ENCODE measurements around the gene RACGAP1. TPM values are rescaled to one million over a fixed set of nuclear protein-coding genes. Genes with fewer than 3 reads are reported as not detected.
"Not testable (repeated sequence)": the region's sequence is repeated elsewhere in the genome, so short reads cannot be mapped to it uniquely, and the experiment has no call there.

RACGAP1 gene
- total RNA-seq, 1 donor from 2014 or later: 19.9 TPM

- DNase-seq: no peak
Measured at GRCh38 chr12:50026691-50027090, 1.4 kb upstream of the RACGAP1 start.

GRCh38 chr12:50024805-50025186 lies 498 bp downstream of the RACGAP1 start:
- peak; percentile 23 for DNase-seq

- no peak for DNase-seq
Measured at GRCh38 chr12:50024227-50024626, 1.1 kb downstream of the RACGAP1 start.

GRCh38 chr12:50022903-50023302 lies 2.4 kb downstream of the RACGAP1 start:
- no peak for DNase-seq

- no peak for DNase-seq
Measured at GRCh38 chr12:50021031-50021430, 4.3 kb downstream of the RACGAP1 start.

- no peak for DNase-seq
Measured at GRCh38 chr12:50019524-50019923, 5.8 kb downstream of the RACGAP1 start.

GRCh38 chr12:50018968-50019367 lies 6.3 kb downstream of the RACGAP1 start:
- DNase-seq: no peak

GRCh38 chr12:50018154-50018553 lies 7.1 kb downstream of the RACGAP1 start:
- DNase-seq: no peak

- no peak for DNase-seq
Measured at GRCh38 chr12:50017641-50018040, 7.7 kb downstream of the RACGAP1 start.

GRCh38 chr12:50016501-50017475 lies 8.5 kb downstream of the RACGAP1 start:
- DNase-seq: peak; percentile 81

- DNase-seq: no peak
Measured at GRCh38 chr12:50014342-50014741, 11.0 kb downstream of the RACGAP1 start.

GRCh38 chr12:50013361-50014147 lies 11.7 kb downstream of the RACGAP1 start:
- no peak for DNase-seq

- DNase-seq: peak; percentile 12
Measured at GRCh38 chr12:50006754-50007442, 18.4 kb downstream of the RACGAP1 start.

GRCh38 chr12:50006280-50006679 lies 19.0 kb downstream of the RACGAP1 start:
- no peak for DNase-seq

- no peak for DNase-seq
Measured at GRCh38 chr12:50005175-50005574, 20.1 kb downstream of the RACGAP1 start.

GRCh38 chr12:50004696-50005095 lies 20.6 kb downstream of the RACGAP1 start:
- no peak for DNase-seq

GRCh38 chr12:50003595-50003994 lies 21.7 kb downstream of the RACGAP1 start:
- DNase-seq: peak; percentile 69

- DNase-seq: no peak
Measured at GRCh38 chr12:49998453-49998852, 26.8 kb downstream of the RACGAP1 start.

- DNase-seq: no peak
Measured at GRCh38 chr12:49990273-49990672, 35.0 kb downstream of the RACGAP1 start.

GRCh38 chr12:49989400-49989799 lies 35.9 kb downstream of the RACGAP1 start:
- not testable (repeated sequence) for DNase-seq

- no peak for DNase-seq
Measured at GRCh38 chr12:49987625-49988303, 37.5 kb downstream of the RACGAP1 start.

GRCh38 chr12:49986476-49986875 lies 38.8 kb downstream of the RACGAP1 start:
- DNase-seq: not testable (repeated sequence)

Data from dermis blood vessel endothelial cell (primary cell).